ENCODE data around the gene FOXO3. TPM values are rescaled to one million over a fixed set of nuclear protein-coding genes. Genes with fewer than 3 reads are reported as not detected.

The FOXO3 gene
- total and polyA plus RNA-seq, 2 of the 8 experiments (the other 6 are each of a cell fraction or from before 2014, with no cell fraction given): 13.1 to 19.3 TPM

DNA sequence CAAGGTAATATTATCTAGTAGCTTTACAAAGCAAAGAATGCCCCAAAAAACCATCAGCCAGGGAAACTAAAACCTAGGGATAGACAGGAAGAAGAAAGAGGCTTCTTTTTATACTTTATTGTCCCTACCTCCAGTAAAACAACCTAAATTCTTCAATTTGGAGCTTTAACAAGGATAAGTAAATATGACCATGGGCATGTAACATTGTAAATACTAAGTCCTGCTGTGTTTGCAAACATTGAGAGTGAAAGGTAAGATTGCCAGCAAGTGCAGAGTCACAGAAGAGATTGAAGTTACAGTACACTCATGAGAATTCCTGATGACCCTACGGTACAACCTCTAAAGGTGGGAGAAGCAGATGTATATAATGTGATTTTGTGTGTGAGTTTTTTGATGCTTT, 117.2 kb downstream of the FOXO3 start:
- Histone ChIP-seq H3K27me3 (replicated peaks in 1 of 4; ENCODE audit: control insufficient read depth in 3 of 4, extremely low read depth in 1 of 4, insufficient read depth in 3 of 4, low read length in 3 of 4) (no peaks in the 10 kb centered on the region), H3K23me2 (ENCODE audit: low read depth, low read length) (no peaks in the 10 kb centered on the region), H3K79me1 (ENCODE audit: low read depth, low read length) (no peaks in the 10 kb centered on the region; the same call in 1 of the 2 replicates), H3K23ac (ENCODE audit: insufficient read length) (no peak overlapping the region), H3K18ac (ENCODE audit: extremely low read depth, low read length) (no peak overlapping the region), H2BK12ac (ENCODE audit: low read depth, low read length) (no peak overlapping the region), H2BK120ac (replicated peaks; ENCODE audit: low read depth, low read length) (no peak overlapping the region), H3K14ac (ENCODE audit: insufficient read length) (no peak overlapping the region), H3K9ac (replicated peaks in 1 of 4; ENCODE audit: extremely low read depth in 1 of 4, low read depth in 3 of 4, low read length in 3 of 4) (no peak overlapping the region), H4K91ac (replicated peaks; ENCODE audit: insufficient read length, low read length) (no peak overlapping the region), H3K56ac (replicated peaks; ENCODE audit: insufficient read length, low read depth, low read length) (no peak overlapping the region), H4K5ac (ENCODE audit: insufficient read length, low read depth, low read length) (no peak overlapping the region), H2BK20ac (ENCODE audit: low read length) (no peak overlapping the region), H2AFZ (ENCODE audit: low read length) (no peak overlapping the region), H2BK5ac (ENCODE audit: low read depth, low read length) (no peak overlapping the region), H3K9me3 (ENCODE audit: insufficient read depth in 2 of 2, low read depth in 1 of 2, low read length in 1 of 2) (no peaks in the 10 kb centered on the region), H4K8ac (ENCODE audit: extremely low read depth, insufficient read depth, low read length) (no peak overlapping the region), H3K4me3 (ENCODE audit: extremely low read depth in 1 of 4, insufficient read depth in 2 of 4, low read depth in 3 of 4, low read length in 4 of 4) (no peak overlapping the region), H2AK5ac (ENCODE audit: low read depth, low read length) (no peak overlapping the region), H4K20me1 (replicated peaks in 1 of 2; ENCODE audit: control insufficient read depth in 1 of 2, insufficient read depth in 2 of 2, low read length in 2 of 2) (no peaks in the 10 kb centered on the region), H3K27ac (ENCODE audit: low read depth, low read length) (no peak overlapping the region), H3K79me2 (ENCODE audit: control insufficient read depth in 1 of 2, insufficient read depth in 2 of 2, low read length in 2 of 2) (peaks cover 0 to 23% of the 10 kb centered on the region in 2 experiments; a peak in 2 of 4 replicates), H3K4me1 (replicated peaks in 1 of 4; ENCODE audit: control insufficient read depth in 3 of 4, insufficient read depth in 4 of 4, low read length in 3 of 4) (peaks cover 0 to 6% (median 2%) of the 10 kb centered on the region in 4 experiments; a peak in 3 of 7 replicates), H3K4me2 (ENCODE audit: insufficient read depth in 1 of 2, low read depth in 2 of 2, low read length in 2 of 2) (no peak overlapping the region), H3K4ac (replicated peaks; ENCODE audit: insufficient read length, low read depth, low read length) (no peak overlapping the region), H3K36me3 (ENCODE audit: control insufficient read depth in 2 of 4, insufficient read depth in 4 of 4, low read length in 3 of 4) (no peaks in the 10 kb centered on the region), H2BK15ac (ENCODE audit: low read length) (no peak overlapping the region)
- DNase-seq (ENCODE audit: low read depth in 1 of 2, low spot score in 2 of 2) (no peak), FAIRE-seq (no peak)
- POLR2A ChIA-PET (ENCODE audit: partially characterized antibody): interaction anchor here (1.1 to 1.5 kb wide), 2 partner anchors 9 to 11 kb away, joined by 3 to 6 read pairs; no protein-coding TSS in a partner anchor
- CTCF ChIA-PET (ENCODE audit: partially characterized antibody): interaction anchor here (1.2 to 1.3 kb wide), 2 partner anchors 9 to 11 kb away, joined by 4 read pairs; no protein-coding TSS in a partner anchor
- 75% methylated on average over 1 of the region's 1 CpG; no CpG with 5 or more reads in 1 of the 2 experiments for WGBS, 2 experiments (ENCODE audit: extremely low coverage in 1 of 2, insufficient coverage in 1 of 2, insufficient read length in 1 of 2, insufficient replicate concordance in 2 of 2, low coverage in 1 of 2, low lambda C conversion rate in 2 of 2, missing lambda C conversion rate in 1 of 2)
- no peak for TF ChIP-seq SIX5 (IDR thresholded peaks at IDR 0.05; ENCODE audit: low read depth, low read length)
